Natural killer cell (primary cell): ENCODE results near the gene AHNAK2. TPM values are rescaled to one million over a fixed set of nuclear protein-coding genes. Genes with fewer than 3 reads are reported as not detected.

Experiments
- ATAC-seq, 3 donors: fragments of 150-1000 bp in 2 of 3; fragments of 200-7000 bp in 1 of 3; cut with Tn5 transposase; 1 replicate in 1 of 3; 2 replicates in 2 of 3; pipeline ENCODE4 v1.10.0; 2021; ENCODE audit warnings: mild to moderate bottlenecking in 2 of 3, moderate library complexity in 2 of 3
- DNase-seq, 2 donors: peaks; one replicate each; pipeline versions ENCODE4 v3.0.0 to v3.0.0-alpha.2; 2013 to 2021; ENCODE audit warnings: mixed read lengths in 1 of 2
- H3K27ac ChIP-seq: one replicate; pipeline ENCODE4 v1.5.1; 2013; ENCODE audit warnings: mild to moderate bottlenecking, low read length
- H3K27me3 ChIP-seq: one replicate; pipeline ENCODE4 v1.6.1; 2013; ENCODE audit warnings: low read length; ENCODE audit not compliant: control insufficient read depth, insufficient read depth
- H3K36me3 ChIP-seq: one replicate; pipeline ENCODE4 v1.6.1; 2013; ENCODE audit warnings: low read length; ENCODE audit not compliant: control insufficient read depth, insufficient read depth
- H3K4me1 ChIP-seq: one replicate; pipeline ENCODE4 v1.6.1; 2013; ENCODE audit warnings: low read length; ENCODE audit not compliant: control insufficient read depth, insufficient read depth
- H3K4me3 ChIP-seq: one replicate; pipeline ENCODE4 v1.5.1; 2013; ENCODE audit warnings: low read length
- H3K9me3 ChIP-seq: one replicate; pipeline ENCODE4 v1.6.1; 2013; ENCODE audit warnings: low read length; ENCODE audit not compliant: control insufficient read depth, insufficient read depth
- H3K27ac Mint-ChIP-seq, 2 donors: one replicate each; pipeline ENCODE4 v1.8.0; 2022; ENCODE audit warnings: mild to moderate bottlenecking in 2 of 2, mixed read lengths in 2 of 2, moderate library complexity in 1 of 2
- H3K27me3 Mint-ChIP-seq, 2 donors: one replicate each; pipeline ENCODE4 v1.8.0; 2022; ENCODE audit warnings: low read depth in 2 of 2, mixed read lengths in 2 of 2
- H3K36me3 Mint-ChIP-seq: one replicate; pipeline ENCODE4 v1.8.0; 2022; ENCODE audit warnings: mixed read lengths
- H3K4me1 Mint-ChIP-seq, 2 donors: one replicate each; pipeline ENCODE4 v1.8.0; 2022; ENCODE audit warnings: mixed read lengths in 2 of 2
- H3K4me3 Mint-ChIP-seq: one replicate; pipeline ENCODE4 v1.8.0; 2022; ENCODE audit warnings: mild to moderate bottlenecking, moderate library complexity, mixed read lengths
- H3K9me3 Mint-ChIP-seq, 2 donors: one replicate each; pipeline ENCODE4 v1.8.0; 2022; ENCODE audit warnings: mixed read lengths in 2 of 2
- CTCF ChIP-seq: fragments of 200-600 bp; IDR thresholded peaks from one replicate; pipeline ENCODE4 v1.8.0; 2022; ENCODE audit warnings: antibody characterized with exemption
- WGBS: methylation state at CpG from one replicate; pipeline ENCODE4 v1.1.7; 2013; ENCODE audit warnings: missing lambda C conversion rate; ENCODE audit not compliant: insufficient coverage; 5-methylcytosine and 5-hydroxymethylcytosine counted together
- intact Hi-C: fragments of 100-400 bp; cut with micrococcal nuclease; formaldehyde crosslinking; loops from one replicate; pipeline ENCODE4 v1.14.2; 2022
- total RNA-seq, 4 donors: library from RNA; stranded (reverse); fragments of 120-200 nt in 1 of 4; gene quantifications; one replicate each; pipeline versions ENCODE4 v1.2.3 to v1.2.4, GENCODE V29; 2013 to 2022

AHNAK2 gene
- total RNA-seq, 3 donors from 2014 or later (not counting 1 experiment from before 2014, with no cell fraction given) = 0.05 TPM; not detected in 2

GRCh38 chr14:104889375-104889757, 88.8 kb downstream of the AHNAK2 start:
- intact Hi-C loops = no loop called here

GRCh38 chr14:104888489-104889374, 89.4 kb downstream of the AHNAK2 start:
- peak in 1 of 2 donors; percentile 13 for DNase-seq
- H3K9me3 ChIP-seq = no peaks in the 10 kb centered on the region
- no peak for ATAC-seq
- H3K4me3 ChIP-seq = no peak overlapping the region
- H3K9me3 Mint-ChIP-seq = no peaks in the 10 kb centered on the region
- no peaks in the 10 kb centered on the region for H3K4me1 ChIP-seq
- H3K4me3 Mint-ChIP-seq = no peak overlapping the region
- no peaks in the 10 kb centered on the region for H3K36me3 ChIP-seq
- H3K27me3 ChIP-seq = no peaks in the 10 kb centered on the region
- no peaks in the 10 kb centered on the region for H3K27me3 Mint-ChIP-seq
- no peak for TF ChIP-seq CTCF
- WGBS = 91% methylated on average over 26 of the region's 26 CpGs
- H3K36me3 Mint-ChIP-seq = no peaks in the 10 kb centered on the region
- H3K4me1 Mint-ChIP-seq = no peaks in the 10 kb centered on the region
- H3K27ac Mint-ChIP-seq = no peak overlapping the region
- intact Hi-C loops = no loop called here
- no peak overlapping the region for H3K27ac ChIP-seq

More at GRCh38 chr14:104889375-104889757, 88.8 kb downstream of the AHNAK2 start:
- Mint-ChIP-seq H3K36me3 (no peaks in the 10 kb centered on the region), H3K9me3 (no peaks in the 10 kb centered on the region), H3K27ac (no peak overlapping the region), H3K27me3 (no peaks in the 10 kb centered on the region), H3K4me1 (no peaks in the 10 kb centered on the region), H3K4me3 (no peak overlapping the region)
- DNase-seq (no peak), ATAC-seq (no peak)
- no peaks in the 10 kb centered on the region for H3K4me1 ChIP-seq
- H3K4me3 ChIP-seq = no peak overlapping the region
- H3K27ac ChIP-seq = no peak overlapping the region
- no peaks in the 10 kb centered on the region for H3K36me3 ChIP-seq
- no peaks in the 10 kb centered on the region for H3K27me3 ChIP-seq
- no peak for TF ChIP-seq CTCF
- 95% methylated on average over 23 of the region's 23 CpGs for WGBS
- H3K9me3 ChIP-seq = no peaks in the 10 kb centered on the region

GRCh38 chr14:104887623-104888488, 90.3 kb downstream of the AHNAK2 start:
- no peak for ATAC-seq
- Mint-ChIP-seq H3K27ac (no peak overlapping the region), H3K9me3 (no peaks in the 10 kb centered on the region), H3K4me1 (no peaks in the 10 kb centered on the region), H3K4me3 (no peak overlapping the region), H3K27me3 (no peaks in the 10 kb centered on the region), H3K36me3 (no peaks in the 10 kb centered on the region)
- peak in 1 of 2 donors; percentile 14 for DNase-seq
- no peaks in the 10 kb centered on the region for H3K27me3 ChIP-seq
- H3K36me3 ChIP-seq = no peaks in the 10 kb centered on the region
- no peak for TF ChIP-seq CTCF
- 91% methylated on average over 33 of the region's 33 CpGs for WGBS
- no peaks in the 10 kb centered on the region for H3K4me1 ChIP-seq
- no peak overlapping the region for H3K4me3 ChIP-seq
- no peaks in the 10 kb centered on the region for H3K9me3 ChIP-seq
- no peak overlapping the region for H3K27ac ChIP-seq
- intact Hi-C loops = no loop called here

Other genes with a start within 250 kb of the AHNAK2 start
- 10 to 100 TPM; 59.7 to 74.8 (median 59.8) TPM for gene SIVA1, start 225.2 kb downstream of the AHNAK2 start, total RNA-seq
- 100 to 1,000 TPM; 152 to 163 (median 153) TPM for gene AKT1, start 182.6 kb downstream of the AHNAK2 start, total RNA-seq
- 1 to 10 TPM; 3.6 to 4.5 (median 3.7) TPM for gene ZBTB42, start 177.3 kb downstream of the AHNAK2 start, total RNA-seq
- under 1 TPM; 0.24 to 0.72 (median 0.30) TPM for gene CEP170B, start 113.1 kb downstream of the AHNAK2 start, total RNA-seq
- 1 to 10 TPM; 1.7 to 7.2 (median 2.9) TPM for gene PLD4, start 53.5 kb downstream of the AHNAK2 start, total RNA-seq
- gene CLBA1, start 7.4 kb upstream of the AHNAK2 start, total RNA-seq = 1 to 10 TPM; 1.2 to 1.8 (median 1.3) TPM
- 10 to 100 TPM; 10.3 to 20.7 (median 16.6) TPM for gene CDCA4, start 42.7 kb upstream of the AHNAK2 start, total RNA-seq
- gene GPR132, start 87.1 kb upstream of the AHNAK2 start, total RNA-seq = 10 to 100 TPM; 18.2 to 30.3 (median 26.7) TPM
- gene JAG2, start 190.4 kb upstream of the AHNAK2 start, total RNA-seq = 1 to 10 TPM; 3.5 to 6.6 (median 6.1) TPM
- 10 to 100 TPM; 16.0 to 32.9 (median 22.8) TPM for gene NUDT14, start 202.9 kb upstream of the AHNAK2 start, total RNA-seq